ENCODE measurements around the gene MIAT.
"Not testable (repeated sequence)": the region's sequence is repeated elsewhere in the genome, so short reads cannot be mapped to it uniquely, and the experiment has no call there.

The MIAT gene

GRCh38 chr22:26691377-26691716 lies 34.0 kb downstream of the MIAT start:
- DNase-seq (ENCODE audit: low read depth in 1 of 2, low spot score in 1 of 2): no peak

DNA sequence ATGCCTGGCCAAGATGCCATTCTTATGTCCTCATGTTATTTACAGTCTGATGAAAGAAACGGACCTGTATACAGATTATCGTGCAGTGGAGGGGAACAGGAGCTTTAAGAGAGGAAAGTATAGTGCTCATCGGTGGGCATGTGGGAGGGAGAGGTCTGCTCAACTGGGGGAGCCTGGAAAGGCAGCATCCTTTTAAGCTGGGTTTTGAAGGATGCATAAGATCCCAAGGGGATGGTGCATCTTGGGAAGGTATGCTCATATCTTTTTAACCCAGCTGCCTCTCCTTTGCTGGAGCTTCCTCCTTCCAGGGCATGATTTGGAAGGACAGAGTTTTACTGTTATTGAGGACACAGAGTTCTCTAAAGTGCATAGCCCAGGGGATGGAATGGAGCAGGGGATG lies 34.8 kb downstream of the MIAT start:
- no peak for DNase-seq (ENCODE audit: low read depth in 1 of 2, low spot score in 1 of 2)

DNA sequence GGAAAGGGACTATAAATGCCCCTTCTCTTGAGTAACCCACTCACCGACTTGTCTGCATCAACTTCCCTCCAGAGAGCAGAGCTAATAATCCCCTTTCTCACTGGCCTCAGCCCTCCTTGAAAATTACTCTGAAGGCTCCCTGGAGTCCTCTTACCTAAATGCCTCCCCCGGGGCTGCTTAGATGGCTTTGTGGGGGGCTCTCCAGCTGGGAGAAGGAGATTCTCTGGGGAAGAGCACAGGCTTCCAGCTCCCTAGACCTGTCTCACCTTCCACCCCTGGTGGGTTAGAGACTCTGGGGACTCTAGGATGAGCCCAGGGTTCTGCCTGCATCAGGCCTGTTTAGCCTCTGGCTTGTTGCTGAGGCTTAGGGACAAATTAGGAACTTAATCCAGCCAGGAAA lies 39.8 kb downstream of the MIAT start:
- DNase-seq (ENCODE audit: low read depth in 1 of 2, low spot score in 1 of 2): no peak

GRCh38 chr22:26700462-26700861 lies 43.1 kb downstream of the MIAT start:
- no peak for DNase-seq (ENCODE audit: low read depth in 1 of 2, low spot score in 1 of 2)

- no peak for DNase-seq (ENCODE audit: low read depth in 1 of 2, low spot score in 1 of 2)
Measured at GRCh38 chr22:26700886-26701285, 43.5 kb downstream of the MIAT start.

DNA sequence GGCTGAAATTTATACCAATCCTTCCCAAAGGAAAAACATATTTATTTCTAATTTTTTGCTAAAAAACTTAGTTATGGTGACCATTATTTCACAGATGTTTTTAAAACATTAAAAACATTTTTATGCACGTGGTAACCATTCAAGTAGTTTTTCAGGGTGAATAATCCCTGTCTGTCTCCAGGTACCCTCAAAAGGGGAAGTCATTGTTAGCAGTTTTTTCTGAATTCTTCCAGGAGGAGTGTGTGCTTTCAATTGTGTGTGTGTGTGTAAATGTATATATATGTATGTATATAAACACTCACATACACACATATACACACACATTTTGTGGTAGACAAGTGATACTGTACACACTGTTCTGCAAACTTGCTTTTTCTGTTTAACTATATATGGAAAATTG lies 43.9 kb downstream of the MIAT start:
- DNase-seq (ENCODE audit: low read depth in 1 of 2, low spot score in 1 of 2): no peak

DNA sequence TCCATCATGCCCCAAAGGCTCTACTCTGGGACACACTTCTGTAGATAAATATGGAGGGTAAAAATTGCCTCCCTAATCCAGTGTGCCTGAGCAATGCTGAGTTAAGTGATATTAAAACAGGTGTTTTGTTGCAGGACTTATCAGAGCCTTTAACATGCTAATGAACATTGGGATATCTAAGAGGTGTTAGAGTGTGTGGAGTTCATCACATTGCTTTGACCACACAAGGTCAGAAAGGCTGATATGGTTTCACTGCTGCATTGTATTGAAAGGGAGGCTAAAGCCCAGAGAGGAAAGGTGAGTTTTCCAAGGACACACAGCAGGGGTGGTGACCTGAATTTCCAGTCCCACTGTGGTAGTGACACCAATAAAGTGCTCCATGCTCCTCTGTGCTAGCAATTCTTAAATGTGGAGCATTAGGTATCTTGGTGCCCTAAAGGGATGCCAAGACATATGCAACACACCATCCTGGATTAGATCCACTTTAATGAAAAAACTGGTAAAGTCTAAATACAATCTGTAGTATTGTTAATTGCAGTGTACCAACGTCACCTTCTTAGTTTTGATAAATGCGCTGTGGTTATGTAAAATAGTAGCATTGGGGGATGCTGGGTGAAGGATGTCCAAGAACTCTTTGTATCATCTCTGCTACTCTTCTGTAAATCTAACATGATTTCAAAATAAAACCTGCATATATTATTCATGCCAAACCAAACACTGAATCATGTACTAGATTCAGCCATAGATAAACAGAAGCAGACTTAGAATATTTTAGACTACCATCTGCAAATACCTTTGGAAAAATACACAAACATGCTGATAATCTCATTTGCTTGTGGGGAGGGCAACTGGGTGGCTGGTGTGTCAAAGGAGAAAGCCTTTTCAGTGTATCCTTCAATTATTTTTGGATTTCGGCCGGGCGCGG lies 45.8 kb downstream of the MIAT start:
- DNase-seq (ENCODE audit: low read depth in 1 of 2, low spot score in 1 of 2): no peak

- not testable (repeated sequence) for DNase-seq (ENCODE audit: low read depth in 1 of 2, low spot score in 1 of 2)
Measured at GRCh38 chr22:26705379-26705778, 48.0 kb downstream of the MIAT start.

DNA sequence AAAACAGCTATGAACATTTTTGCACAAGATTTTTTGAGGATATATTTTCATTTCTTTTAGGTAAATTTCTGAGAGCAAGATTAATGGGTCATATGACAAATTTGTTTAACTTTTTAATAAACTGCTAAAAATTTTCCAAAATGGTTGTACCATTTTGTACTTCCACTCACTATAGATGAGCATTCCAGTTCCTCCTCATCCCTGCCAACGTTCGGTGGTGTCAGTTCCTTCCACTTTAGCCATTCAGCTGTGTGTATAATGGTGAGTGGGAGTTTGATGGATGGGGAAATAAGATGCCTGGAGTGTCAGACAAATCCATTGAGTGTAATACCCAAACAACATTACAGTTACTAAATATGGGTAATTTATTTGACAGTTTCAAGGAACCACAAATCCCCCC lies 49.7 kb downstream of the MIAT start:
- no peak for DNase-seq (ENCODE audit: low read depth in 1 of 2, low spot score in 1 of 2)

DNA sequence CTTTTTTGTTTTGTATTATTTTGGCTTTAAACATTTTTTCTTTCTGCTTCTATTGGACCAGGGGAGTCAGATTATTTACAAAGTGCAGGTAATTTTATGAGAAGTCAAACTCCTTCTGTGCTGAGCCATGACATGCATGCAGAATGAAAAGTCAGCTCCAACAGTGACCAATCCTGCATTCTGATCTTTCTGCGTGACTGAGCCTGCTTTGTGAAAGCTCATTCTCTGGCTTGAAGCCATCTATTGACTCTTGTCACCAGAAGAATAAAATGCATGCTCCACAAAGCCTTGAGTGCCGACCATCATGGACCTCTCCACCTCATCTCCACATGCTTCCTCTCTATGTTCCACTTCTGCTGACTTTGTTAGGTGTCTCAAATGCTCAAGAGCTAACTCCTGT lies 50.2 kb downstream of the MIAT start:
- DNase-seq (ENCODE audit: low read depth in 1 of 2, low spot score in 1 of 2): no peak

DNA sequence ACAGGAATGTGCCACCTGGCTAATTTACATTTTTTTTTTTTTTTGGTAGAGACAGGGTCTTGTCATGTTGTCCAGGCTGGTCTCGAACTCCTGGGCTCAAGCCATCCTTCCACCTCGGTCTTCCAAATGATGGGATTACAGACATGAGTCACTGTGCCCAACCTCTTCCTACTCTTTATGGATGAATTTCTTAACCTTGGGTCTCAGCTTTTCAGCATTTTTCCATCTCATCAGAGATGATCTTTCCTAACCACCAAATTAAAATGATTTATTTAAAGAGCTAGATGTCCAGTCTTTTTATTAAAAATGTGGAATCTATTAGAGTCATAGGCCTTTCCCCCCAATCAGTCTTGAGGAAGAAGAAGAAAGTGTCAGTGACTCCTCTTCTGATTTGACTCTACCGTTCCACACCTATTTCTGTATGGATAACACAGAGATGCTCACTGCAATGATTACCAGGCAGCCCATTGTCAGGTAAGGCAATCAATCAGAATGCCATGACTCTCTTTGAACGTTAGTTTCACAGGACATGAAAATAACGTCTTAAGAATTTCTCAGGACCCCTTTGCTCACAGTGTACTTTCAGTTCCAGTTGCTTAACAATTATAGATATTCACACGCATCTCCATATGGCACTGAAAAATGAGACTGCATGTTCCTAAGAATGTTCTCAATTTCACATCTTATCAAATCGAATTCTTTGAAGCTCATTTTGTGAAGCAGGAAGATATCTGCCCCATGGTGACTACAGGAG lies 51.0 kb downstream of the MIAT start:
- DNase-seq (ENCODE audit: low read depth in 1 of 2, low spot score in 1 of 2): no peak

GRCh38 chr22:26709617-26710390 lies 52.4 kb downstream of the MIAT start:
- no peak for DNase-seq (ENCODE audit: low read depth in 1 of 2, low spot score in 1 of 2)

DNA sequence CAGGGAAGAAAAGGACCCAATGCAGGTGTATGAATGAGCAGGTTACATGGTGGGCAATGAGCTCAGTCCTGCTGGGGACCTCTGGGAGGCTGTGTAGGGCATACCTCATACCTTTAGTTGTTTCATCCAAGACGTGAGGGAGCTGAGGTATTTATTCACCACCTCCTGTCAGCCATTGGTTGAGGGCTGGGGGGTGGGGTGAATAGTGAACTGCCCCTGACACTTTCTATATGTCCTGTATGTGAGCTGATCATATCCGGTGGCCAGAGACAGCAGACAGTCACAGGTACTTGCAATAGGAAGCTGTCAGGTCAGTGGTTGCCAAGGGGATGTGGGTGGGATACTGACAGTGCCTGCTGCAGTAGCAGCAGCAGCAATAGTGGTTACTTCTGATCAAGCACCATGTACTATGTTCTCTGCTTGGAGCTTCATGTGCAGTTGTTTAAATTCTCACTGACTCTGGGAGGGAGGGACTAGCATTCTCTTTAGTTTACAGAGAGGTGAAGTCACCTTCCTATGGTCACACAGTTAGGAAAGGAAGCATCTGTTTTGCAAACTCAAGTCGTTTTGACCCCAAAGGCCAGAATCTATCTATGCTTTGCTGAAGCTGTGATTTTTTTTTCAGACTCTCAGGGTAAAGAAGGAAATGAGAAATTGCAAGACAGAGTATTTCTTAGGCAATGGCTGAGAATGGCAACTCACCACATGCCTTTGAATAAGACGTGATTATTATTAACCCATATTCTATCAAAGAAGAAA lies 54.0 kb downstream of the MIAT start:
- no peak for DNase-seq (ENCODE audit: low read depth in 1 of 2, low spot score in 1 of 2)

GRCh38 chr22:26712158-26712557 lies 54.8 kb downstream of the MIAT start:
- no peak for DNase-seq (ENCODE audit: low read depth in 1 of 2, low spot score in 1 of 2)

- no peak for DNase-seq (ENCODE audit: low read depth in 1 of 2, low spot score in 1 of 2)
Measured at GRCh38 chr22:26713823-26714449, 56.5 kb downstream of the MIAT start.

DNA sequence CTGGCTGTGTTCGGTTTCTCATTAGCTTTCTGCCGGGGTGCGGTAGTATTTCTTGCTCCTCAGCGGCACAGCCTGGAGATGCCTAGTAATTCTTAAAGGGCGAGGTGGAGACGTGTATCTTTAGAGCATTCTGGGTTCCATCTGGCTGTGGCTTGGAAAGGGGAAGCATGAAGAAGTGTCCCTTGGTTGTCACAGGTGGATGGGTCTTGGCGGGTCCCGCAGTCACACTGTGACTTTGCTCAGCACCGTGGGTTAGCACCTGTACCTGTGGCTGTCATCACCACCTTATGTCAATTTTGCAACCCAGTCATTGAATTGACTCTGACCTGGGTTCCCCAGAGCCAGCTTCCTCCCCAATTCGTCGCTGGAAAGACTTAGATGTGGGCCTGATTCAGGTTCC lies 57.6 kb downstream of the MIAT start:
- DNase-seq (ENCODE audit: low read depth in 1 of 2, low spot score in 1 of 2): no peak

GRCh38 chr22:26715392-26715936 lies 58.1 kb downstream of the MIAT start:
- DNase-seq (ENCODE audit: low read depth in 1 of 2, low spot score in 1 of 2): no peak

- no peak for DNase-seq (ENCODE audit: low read depth in 1 of 2, low spot score in 1 of 2)
Measured at GRCh38 chr22:26718488-26718887, 61.1 kb downstream of the MIAT start.

DNA sequence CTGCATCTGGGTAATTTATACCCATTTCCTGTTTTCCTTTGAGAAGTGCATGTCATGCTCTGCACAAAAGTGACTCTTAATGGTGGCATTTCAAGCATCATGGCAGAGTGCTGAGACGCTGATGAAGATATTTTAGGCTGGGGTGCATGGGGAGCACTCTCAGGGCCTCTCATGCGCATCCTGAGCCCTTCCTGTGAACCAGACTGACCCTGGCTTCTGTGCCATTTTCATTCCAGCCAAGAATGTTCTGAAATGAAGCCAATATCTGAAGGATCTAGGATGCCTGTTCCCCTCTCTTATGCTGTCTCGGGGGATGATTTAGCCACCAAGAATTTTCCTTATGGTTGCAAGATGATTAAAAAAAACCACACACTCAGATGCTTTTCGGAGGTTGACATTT lies 61.5 kb downstream of the MIAT start:
- no peak for DNase-seq (ENCODE audit: low read depth in 1 of 2, low spot score in 1 of 2)

- no peak for DNase-seq (ENCODE audit: low read depth in 1 of 2, low spot score in 1 of 2)
Measured at GRCh38 chr22:26722159-26722558, 64.8 kb downstream of the MIAT start.
